OCI-M2 (cell line): ENCODE data around the gene CFAP61.

ENCODE experiments used
- DNase-seq: peaks from one replicate; lab custom pipeline; 2025; ENCODE audit not compliant: unreplicated experiment; lab: John Stamatoyannopoulos, UW

Gene CFAP61

GRCh38 chr20:20167698-20168097 lies 115.4 kb downstream of the CFAP61 start:
- no peak for DNase-seq

DNA sequence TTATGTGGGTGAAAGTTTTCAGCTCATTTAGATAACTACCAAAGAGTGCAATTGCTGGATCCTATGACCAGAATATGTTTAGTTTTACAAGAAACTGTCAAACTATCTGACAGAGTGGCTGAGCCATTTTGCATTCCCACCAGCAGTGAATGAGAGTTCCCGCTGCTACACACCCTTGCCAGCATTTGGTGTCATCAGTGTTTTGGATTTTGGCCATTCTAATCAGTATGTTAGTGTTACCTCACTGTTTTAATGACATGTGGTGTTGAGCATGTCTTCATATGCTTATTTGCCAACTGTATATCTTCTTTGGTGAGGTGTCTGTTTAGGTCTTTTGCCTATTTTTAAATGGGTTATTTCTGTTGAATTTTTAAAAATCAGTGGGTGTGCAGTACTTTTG lies 120.9 kb downstream of the CFAP61 start:
- DNase-seq = no peak

DNA sequence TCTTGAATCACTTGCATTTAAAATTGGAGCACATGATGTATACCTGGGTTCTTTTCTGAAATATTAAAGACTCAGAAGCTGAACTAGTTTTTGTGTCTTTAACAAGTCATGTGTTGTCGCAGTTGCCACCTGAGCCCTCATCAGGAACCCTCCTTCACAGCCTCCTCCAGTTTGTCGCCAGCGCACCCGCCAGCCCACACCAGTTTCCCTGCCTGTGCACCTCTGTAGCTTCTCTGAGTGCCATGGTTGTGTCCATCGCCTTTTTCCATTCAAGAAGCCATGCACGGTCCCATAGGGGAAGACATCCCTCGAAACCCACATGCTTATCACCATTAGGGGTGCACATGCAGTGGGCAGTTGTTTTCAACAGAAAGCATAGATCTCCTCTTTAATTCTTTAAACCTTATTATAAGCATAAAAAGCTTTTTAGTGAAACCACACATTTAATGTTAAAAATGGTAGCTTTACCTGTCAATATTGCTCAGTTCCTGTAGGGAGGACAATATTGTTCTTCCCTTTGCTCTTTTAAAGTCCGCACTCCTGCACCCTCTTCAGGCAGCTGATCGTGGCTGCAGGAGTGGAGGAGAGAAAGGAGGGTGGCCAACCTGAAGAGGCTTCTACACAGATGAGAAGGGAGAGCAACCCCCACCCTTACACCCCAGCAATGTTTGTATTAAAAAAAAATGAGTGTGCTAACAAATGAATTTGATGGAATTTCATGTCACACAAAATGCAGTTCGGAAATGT lies 121.9 kb downstream of the CFAP61 start:
- DNase-seq = no peak

GRCh38 chr20:20181322-20181721 lies 129.0 kb downstream of the CFAP61 start:
- DNase-seq = no peak

GRCh38 chr20:20184149-20184548 lies 131.8 kb downstream of the CFAP61 start:
- DNase-seq = no peak

- DNase-seq = no peak
Measured at GRCh38 chr20:20184706-20185105, 132.4 kb downstream of the CFAP61 start.

DNA sequence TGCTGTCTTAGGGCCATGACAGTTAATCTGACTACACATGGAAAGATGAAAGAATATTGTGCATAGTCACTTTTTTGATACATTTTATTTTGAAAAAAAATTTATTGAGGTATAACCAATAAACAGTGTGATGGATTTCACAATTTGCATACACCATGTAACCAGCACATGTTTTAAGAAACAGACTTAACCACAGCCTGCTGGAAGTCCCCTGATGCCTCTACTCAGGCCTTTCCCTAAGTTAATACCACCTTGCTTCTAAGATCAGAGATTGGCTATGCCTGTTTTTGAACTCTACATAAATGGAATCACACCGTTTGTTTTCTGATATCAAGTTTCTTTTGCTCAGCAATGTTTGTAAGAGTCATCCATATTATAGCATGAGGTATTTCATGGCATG lies 136.3 kb downstream of the CFAP61 start:
- no peak for DNase-seq

GRCh38 chr20:20192366-20192765 lies 140.0 kb downstream of the CFAP61 start:
- no peak for DNase-seq

DNA sequence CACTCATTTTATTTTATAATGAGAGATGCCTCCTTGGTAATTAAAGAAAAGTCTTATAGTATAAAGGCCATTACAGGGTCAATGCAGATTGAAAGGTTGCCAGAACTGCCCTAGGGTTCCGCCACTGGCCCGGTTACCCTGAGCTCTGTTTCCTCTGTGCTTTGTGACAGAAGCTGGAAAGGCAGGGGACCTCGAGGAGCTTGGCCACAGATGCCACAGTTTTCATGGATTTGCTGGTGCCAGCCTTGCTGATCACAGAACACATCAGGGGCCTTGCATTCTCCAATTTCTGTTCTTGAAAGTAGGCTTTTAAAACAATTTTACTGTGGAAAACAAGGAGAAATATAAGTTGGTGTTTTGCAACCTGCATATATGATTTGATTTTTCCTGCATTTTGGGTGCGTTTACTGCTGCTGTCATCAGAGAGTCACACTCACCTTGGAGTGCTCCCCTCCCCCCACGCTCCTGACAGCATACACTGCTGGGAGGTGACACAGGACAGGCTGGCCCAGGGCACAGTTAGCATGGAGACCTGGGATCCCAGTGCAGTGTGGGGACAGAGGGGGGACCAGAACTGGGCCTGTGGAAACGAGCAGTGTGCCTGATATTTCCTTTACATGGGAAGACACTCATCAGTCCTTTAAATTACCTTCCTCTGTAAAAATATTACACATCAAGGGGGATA lies 142.8 kb downstream of the CFAP61 start:
- no peak for DNase-seq

- no peak for DNase-seq
Measured at GRCh38 chr20:20196610-20197009, 144.3 kb downstream of the CFAP61 start.

DNA sequence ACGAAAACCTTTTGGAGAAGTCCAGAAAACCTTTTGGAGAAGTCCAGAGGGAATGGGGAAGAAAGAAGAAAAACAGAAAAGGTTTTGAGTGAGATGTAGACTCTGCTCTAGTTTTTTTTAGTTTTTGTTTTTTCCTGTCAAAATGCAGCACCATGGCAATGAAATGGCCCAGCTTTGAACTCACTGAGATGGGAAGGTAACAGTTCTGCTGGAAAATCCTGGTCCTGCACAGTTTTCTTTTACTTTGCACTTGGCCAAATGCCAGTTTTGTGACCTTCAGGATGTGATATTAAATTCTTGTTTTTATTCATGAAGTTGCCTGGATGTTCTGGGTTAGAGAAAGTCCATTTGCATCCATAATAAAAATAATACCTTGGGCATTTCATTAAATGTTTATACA lies 145.7 kb downstream of the CFAP61 start:
- DNase-seq = no peak

DNA sequence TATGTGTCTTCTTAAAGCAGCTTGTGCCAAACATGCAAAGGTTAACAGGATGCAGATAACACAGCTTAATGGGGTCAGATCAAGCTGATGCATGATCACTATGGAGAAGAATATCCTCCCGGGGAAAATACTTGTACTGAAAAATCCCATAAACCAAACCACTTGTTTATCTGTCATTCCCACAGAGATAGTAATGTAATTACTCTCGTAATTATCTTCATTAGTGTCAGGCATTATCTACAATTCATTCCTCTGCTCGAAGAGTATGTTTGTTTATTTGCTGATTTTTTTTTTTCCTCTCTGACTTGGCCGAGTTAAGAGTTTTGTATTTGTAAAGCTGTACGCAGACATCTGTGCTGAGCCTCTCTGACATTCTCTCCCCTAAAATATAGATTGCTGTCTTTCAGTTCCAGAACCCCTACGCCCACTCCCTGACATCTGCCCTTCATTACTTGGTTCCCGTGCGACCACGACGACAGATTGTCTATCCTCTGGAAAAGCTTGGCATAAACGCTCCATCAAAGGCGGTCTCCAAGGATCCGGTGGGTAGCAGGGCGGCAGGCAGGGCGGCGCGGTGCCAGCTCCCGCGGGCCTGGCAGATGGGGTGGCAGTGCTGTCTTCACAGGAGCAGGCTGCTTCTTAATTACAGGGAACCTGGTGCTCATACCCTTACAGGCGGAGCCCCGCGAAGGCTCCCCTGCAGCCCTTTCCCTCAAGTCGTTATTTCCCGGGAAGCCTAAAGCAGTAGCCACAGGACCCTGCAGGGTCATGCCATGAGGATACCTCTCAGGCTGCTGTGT lies 147.2 kb downstream of the CFAP61 start:
- no peak for DNase-seq

DNA sequence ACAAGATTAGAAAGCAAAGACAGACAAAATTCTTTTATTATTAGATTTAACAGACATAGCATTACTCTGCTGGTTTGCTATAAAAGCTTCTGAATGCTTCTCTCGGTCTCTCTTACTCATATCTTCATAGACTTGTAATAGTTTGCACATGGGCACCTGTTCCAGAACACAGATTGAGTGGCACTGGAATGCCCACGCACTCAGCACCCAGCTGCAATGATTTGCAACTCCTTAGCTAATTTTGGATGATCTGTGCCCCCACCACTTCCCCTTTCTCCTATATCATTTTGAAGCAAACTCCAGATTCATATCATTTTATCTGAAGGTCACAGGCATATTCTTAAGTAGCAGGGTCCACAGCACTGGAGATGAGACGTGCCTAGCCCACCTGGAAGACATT lies 148.8 kb downstream of the CFAP61 start:
- DNase-seq = no peak

- DNase-seq = no peak
Measured at GRCh38 chr20:20201639-20202038, 149.3 kb downstream of the CFAP61 start.

- no peak for DNase-seq
Measured at GRCh38 chr20:20202768-20203167, 150.4 kb downstream of the CFAP61 start.

DNA sequence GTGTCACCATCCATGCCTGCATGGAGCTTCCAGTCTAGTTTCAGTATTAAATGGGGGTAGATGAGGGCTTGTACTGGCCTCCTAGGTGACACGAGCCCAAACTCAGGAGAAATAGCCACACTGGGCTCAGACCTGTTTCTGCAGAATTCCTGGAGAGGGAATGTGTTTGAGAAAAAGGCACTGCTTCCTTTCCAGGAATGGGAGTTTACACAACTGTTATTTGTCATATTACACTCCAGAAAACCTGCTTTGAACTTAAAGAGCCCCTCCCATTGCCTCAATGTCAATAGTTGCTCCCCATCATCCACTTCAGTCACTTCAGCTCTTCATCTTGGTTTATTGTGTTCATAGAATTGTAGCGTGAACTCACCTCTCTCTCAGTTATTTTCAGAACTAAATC lies 151.5 kb downstream of the CFAP61 start:
- no peak for DNase-seq

- no peak for DNase-seq
Measured at GRCh38 chr20:20204256-20204655, 151.9 kb downstream of the CFAP61 start.

DNA sequence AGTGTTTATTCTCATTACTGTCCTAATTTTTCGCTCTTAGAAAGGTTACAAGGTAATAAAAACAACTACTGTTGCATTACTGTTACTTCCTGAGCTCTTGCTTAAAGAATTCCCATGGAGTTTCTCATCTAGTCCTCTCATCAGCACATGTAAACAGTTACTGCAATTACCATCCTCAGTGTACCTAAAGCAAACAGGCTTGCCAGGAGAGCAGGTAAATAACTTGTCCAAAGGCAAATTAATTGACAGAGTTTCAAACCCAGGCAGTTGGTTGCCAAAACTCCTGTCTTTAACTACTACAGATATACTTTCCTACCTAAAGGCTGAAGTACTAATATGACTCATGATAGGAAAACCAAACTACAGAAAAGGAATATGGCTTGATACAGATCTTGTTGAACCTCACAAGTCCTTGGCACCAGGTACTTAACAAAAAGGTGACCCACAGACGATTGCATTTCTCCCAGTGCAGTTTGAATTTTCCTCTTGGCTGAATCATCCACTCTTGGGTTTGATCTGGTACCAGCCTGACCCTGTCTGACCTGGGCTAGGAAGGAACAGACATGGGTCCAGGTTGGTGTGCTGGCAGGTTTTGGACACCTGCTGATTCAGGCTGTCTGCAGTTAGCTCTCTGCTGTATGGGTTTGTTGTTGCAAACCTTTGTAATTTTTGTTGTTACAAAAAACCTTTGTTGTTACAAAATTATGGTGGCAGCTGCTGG lies 153.0 kb downstream of the CFAP61 start:
- DNase-seq = no peak

- DNase-seq = no peak
Measured at GRCh38 chr20:20205862-20206236, 153.5 kb downstream of the CFAP61 start.

DNA sequence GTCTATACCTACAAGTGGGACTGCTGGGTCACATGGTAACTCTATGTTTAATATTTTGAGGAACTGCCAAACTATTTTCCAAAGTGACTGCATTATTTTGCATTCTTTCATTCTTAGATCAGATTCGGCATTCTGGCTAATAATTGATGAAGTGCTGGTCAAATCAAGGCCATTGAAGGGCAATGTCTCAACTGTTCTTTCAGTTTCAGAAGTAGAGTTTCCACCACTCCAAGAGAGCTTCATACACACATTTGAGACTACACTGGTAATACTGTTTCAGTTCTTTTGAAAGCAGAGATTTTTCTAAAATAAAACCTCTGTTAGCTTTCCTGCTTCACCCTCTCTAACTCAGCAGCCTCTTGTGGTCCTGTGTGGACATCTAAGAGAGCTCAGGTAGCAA lies 154.5 kb downstream of the CFAP61 start:
- DNase-seq = no peak

GRCh38 chr20:20207291-20207690 lies 155.0 kb downstream of the CFAP61 start:
- no peak for DNase-seq
